Myocyte (in vitro differentiated cells): ENCODE data around the gene DUSP15. TPM values are rescaled to one million over a fixed set of nuclear protein-coding genes. Genes with fewer than 3 reads are reported as not detected.
"Not testable (repeated sequence)": the region's sequence is repeated elsewhere in the genome, so short reads cannot be mapped to it uniquely, and the experiment has no call there.

ENCODE experiments used
- DNase-seq: peaks from one replicate; pipeline ENCODE4 v3.0.0-alpha.2; 2012; ENCODE audit warnings: low read depth
- polyA plus RNA-seq: library from polyadenylated mRNA; unstranded; fragments of >200 nt; gene quantifications from one replicate; pipeline ENCODE4 v1.2.1, GENCODE V29; 2012; ENCODE audit warnings: missing spikeins
- total RNA-seq: library from RNA; depleted of rRNA; stranded (reverse); fragments of >200 nt; gene quantifications from 2 replicates; pipeline ENCODE4 v1.2.3, GENCODE V29; 2014

DUSP15 gene, protein sequence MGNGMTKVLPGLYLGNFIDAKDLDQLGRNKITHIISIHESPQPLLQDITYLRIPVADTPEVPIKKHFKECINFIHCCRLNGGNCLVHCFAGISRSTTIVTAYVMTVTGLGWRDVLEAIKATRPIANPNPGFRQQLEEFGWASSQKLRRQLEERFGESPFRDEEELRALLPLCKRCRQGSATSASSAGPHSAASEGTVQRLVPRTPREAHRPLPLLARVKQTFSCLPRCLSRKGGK
- 0.64 and 0.68 TPM in 2 replicates for total RNA-seq
- polyA plus RNA-seq: 0.40 TPM

- peak; percentile 37 for DNase-seq
These were observed at the start of gene DUSP15, which contains the start of gene TTLL9 for GRCh38 chr20:31869942-31870725. DUSP15 (minus strand) TSS chr20:31870527; CDS start chr20:31870337, 190 bp downstream. TTLL9 (plus strand) TSS chr20:31870634; CDS start chr20:31871127, 493 bp downstream.

DNA sequence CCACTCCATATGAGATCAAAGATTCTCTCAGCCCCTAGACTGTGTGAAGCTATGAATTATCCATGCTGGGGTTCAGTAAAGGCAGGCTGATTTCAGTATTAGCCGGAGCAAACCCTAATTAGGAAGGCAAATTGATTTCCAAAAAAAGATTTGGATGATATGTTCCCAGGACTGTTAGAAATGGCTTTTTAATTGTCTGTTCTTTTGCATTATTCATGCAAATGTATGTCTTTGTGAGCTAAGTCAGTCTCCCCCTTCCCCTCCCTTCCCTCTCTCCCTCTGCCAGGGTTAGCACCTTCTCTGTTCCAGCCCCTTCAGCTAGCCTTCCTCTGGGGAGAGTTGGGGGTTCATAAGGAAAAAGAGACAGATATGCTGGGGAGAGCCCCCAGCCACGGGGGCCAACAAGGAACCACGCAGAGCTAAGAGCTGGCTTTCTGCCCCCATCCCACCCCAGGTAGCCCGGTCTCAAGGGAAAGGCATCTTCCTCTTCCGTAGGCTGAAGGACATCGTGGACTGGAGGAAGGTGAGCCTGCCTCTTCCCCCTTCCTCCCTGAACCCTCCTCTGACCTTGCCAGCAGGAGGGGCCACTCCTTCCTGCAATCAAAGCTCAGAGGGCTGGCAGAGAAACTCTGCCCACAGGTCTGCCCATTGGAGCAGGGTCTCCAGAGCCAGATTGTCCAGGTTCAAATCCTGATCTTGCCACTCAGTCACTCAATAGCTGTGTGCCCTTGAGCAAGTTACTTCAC lies 49.3 kb upstream of the DUSP15 start:
- DNase-seq: no peak

DNA sequence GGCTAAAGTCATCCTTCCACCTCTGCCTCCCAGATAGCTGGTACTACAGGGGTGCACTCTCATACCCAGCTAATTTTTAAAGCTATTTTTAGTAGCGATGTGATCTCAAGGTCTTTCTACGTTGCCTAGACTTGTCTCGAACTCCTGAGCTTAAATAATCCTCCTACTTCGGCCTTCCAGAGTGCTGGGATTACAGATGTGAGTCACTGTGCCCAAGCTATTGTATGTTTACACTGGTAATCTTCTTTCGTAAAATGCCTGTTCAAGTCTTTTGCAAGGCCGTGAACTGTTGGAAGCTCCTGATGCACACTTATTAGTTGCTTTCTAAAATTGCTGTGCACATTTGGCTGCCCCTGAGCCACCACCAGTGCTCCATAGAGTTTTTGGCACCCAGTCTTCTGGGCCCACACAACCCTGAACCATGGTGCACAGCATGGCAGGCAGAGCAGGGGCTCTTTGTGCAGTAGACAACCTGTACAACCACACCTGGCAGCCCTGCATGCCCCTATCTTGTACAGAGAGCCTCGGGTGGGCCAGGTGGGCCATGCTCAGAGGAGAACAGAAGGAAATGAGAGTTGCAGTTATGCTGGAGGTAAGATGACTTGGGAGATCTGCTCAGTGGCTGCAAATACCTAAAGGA lies 48.3 kb upstream of the DUSP15 start:
- DNase-seq: no peak

GRCh38 chr20:31917962-31918412 lies 47.7 kb upstream of the DUSP15 start:
- DNase-seq: not testable (repeated sequence)

- no peak for DNase-seq
These were observed 46.4 kb upstream of the DUSP15 start for GRCh38 chr20:31916708-31917107.

- no peak for DNase-seq
These were observed 45.4 kb upstream of the DUSP15 start for GRCh38 chr20:31915491-31916280.

GRCh38 chr20:31914170-31914569 lies 43.8 kb upstream of the DUSP15 start:
- no peak for DNase-seq

DNA sequence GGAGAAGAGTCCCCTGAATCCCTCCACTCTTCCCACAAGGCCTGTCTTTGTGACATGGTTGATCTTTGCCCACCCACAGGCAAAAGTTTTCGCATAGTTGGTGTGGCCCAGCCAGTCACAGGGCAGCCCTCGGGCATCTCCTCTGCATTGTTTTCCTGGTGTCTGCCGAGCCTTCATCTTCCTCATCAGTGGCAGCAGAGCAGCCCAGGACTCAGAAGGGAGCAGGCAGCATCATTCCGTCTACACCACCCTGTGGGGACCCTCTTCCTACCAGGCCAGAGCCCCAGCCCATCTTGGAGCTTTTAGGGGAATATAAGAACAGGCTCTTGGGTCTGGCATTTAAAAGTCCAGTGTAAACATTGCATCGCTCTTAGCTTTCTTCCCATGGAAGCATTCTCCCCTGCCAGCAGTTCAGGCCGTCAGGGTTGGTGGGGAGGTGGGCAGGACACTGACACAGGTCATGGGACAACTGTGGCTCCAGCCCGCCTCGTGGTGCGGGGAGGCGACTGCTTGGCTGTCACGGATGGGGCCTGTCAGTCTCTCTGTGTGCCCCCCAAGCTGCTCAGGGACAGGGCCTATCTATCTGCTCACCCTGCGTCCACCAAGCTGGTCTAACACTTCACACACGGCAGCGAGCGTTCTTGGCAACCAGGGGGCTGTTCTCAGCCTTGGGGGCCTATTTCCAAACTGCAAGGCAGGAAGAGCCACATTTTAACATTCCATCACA lies 43.3 kb upstream of the DUSP15 start:
- no peak for DNase-seq

- no peak for DNase-seq
These were observed 39.9 kb upstream of the DUSP15 start for GRCh38 chr20:31910071-31910803.

- no peak for DNase-seq
These were observed 39.1 kb upstream of the DUSP15 start for GRCh38 chr20:31909253-31910070.

DNA sequence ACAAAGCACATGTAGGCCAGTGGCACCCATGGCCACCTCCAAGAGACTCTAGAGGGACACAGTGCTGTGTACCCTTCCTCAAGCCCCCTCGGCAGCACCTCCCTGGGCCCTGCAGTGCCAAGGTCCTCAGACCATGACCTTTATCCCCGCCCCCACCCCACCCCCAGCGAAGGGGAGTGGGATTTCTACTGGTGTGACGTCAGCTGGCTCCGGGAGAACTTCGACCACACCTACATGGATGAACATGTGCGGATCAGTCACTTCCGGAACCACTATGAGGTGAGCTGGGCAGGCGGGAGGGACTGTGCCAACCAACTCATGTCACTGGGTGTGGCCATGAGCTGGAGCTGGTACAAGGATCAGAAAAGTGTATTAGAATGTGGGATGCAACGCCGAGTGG lies 38.1 kb upstream of the DUSP15 start:
- no peak for DNase-seq

DNA sequence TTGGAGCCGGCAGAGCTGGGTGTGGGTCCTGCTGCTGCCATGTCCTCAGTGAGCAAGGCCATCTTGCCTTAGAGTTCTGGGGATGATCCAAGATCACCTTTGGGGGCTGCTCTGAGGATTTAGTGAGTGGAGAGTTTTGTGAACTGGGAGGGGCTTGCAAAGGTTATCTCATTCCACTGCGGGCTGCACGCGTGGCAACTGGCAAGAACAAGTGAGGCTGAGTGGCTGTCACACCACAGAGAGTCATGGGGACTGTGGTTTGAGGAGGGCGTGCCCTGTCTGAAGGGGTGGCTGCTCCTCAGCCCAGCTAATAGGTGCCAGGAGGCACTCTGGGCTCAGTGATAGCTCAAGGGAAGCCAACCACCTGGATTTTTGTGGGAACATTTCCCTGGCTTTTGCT lies 37.7 kb upstream of the DUSP15 start:
- peak; percentile 40 for DNase-seq

GRCh38 chr20:31907046-31907445 lies 36.7 kb upstream of the DUSP15 start:
- DNase-seq: no peak

DNA sequence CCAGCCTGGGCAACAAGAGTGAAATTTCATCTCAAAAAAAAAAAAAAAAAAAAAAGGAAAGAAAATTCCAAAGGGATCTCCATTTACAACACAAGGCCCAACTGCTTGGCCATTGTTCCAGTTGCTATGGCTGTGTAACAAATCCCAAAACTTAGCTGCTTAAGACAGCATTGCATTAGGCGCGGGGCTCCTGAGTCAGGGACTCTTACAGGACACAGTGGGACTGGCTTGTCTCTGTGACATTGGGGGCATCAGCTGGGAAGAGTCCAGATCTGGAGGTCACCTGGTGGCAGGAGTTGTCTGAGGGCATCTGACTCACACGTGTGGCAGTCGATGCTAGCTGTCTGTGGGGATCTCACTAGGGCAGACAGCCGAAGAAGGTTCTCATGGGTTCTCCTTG lies 35.7 kb upstream of the DUSP15 start:
- DNase-seq: no peak

DNA sequence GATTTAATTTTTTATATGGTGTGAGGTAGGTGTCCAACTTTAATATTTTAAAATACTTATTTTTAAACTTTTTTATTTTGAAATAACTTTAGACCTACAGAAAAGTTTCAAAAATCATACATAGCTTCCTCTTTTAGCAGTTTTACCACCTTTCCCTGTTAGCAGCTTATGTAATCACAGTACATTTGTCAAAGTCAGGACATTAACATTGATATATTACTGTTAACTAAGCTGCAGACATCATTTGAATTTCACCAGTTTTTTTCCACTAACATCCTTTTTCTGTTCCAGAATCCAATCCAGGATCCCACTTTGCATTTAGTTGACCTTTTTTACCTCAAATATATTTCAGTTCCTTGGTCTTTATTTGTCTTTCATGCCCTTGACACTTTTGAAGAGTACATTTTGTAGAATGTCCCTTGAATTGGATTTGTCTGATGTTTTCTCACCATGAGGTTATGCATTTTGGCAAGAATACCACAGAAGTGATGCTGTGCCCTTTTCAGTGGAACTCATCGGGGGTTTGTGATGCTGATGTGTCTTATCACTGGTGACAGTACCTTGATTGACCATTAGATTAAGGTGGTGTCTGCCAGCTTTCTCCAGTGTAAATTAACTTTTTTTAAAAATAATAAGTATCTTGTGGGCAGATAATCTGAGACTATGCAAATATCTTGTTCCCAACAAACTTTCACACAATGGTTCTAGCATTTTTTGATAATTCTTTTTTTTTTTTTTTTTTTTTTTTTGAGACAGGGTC lies 33.5 kb upstream of the DUSP15 start:
- DNase-seq: no peak

GRCh38 chr20:31901615-31902014 lies 31.3 kb upstream of the DUSP15 start:
- DNase-seq: no peak

GRCh38 chr20:31897541-31897940 lies 27.2 kb upstream of the DUSP15 start:
- no peak for DNase-seq
